GM23248 (cell line): ENCODE results near the gene TRRAP. TPM values are rescaled to one million over a fixed set of nuclear protein-coding genes. Genes with fewer than 3 reads are reported as not detected.
"Not testable (repeated sequence)": the region's sequence is repeated elsewhere in the genome, so short reads cannot be mapped to it uniquely, and the experiment has no call there.

Experiments used
- DNase-seq: peaks from one replicate; pipeline ENCODE4 v3.0.0-alpha.2; 2015
- H2AFZ ChIP-seq: fragments of 200-600 bp; sonication (generic); 2 replicates; pipeline ENCODE4 v1.6.1; 2016; ENCODE audit warnings: antibody characterized with exemption
- H3F3A ChIP-seq: fragments of 200-600 bp; sonication (generic); 2 replicates; pipeline ENCODE4 v1.6.1; 2016; ENCODE audit warnings: mild to moderate bottlenecking, antibody characterized with exemption, mixed run types; ENCODE audit not compliant: insufficient read depth
- H3K27ac ChIP-seq: fragments of 200-600 bp; sonication (generic); 2 replicates; pipeline ENCODE4 v1.5.1; 2016; ENCODE audit warnings: mild to moderate bottlenecking
- H3K27me3 ChIP-seq: fragments of 200-600 bp; sonication (generic); replicated peaks from 2 replicates; pipeline ENCODE4 v1.6.1; 2016; ENCODE audit warnings: mild to moderate bottlenecking; ENCODE audit not compliant: insufficient read depth
- H3K36me3 ChIP-seq: fragments of 200-600 bp; sonication (generic); 2 replicates; pipeline ENCODE4 v1.6.1; 2016; ENCODE audit warnings: low read depth, mild to moderate bottlenecking
- H3K4me1 ChIP-seq: fragments of 200-600 bp; sonication (generic); 2 replicates; pipeline ENCODE4 v1.6.1; 2016; ENCODE audit warnings: mild to moderate bottlenecking; ENCODE audit not compliant: insufficient read depth
- H3K4me2 ChIP-seq: fragments of 200-600 bp; sonication (generic); one replicate; pipeline ENCODE4 v1.6.1; 2016; ENCODE audit warnings: mild to moderate bottlenecking; ENCODE audit not compliant: unreplicated experiment
- H3K4me3 ChIP-seq: fragments of 200-600 bp; sonication (generic); 2 replicates; pipeline ENCODE4 v1.5.1; 2016; ENCODE audit warnings: mild to moderate bottlenecking
- H3K79me2 ChIP-seq: fragments of 200-600 bp; sonication (generic); 2 replicates; pipeline ENCODE4 v1.6.1; 2016; ENCODE audit warnings: mild to moderate bottlenecking; ENCODE audit not compliant: insufficient read depth
- H3K9ac ChIP-seq: fragments of 200-600 bp; sonication (generic); 2 replicates; pipeline ENCODE4 v1.6.1; 2016; ENCODE audit warnings: mild to moderate bottlenecking
- H3K9me2 ChIP-seq: fragments of 200-600 bp; sonication (generic); 2 replicates; pipeline ENCODE4 v1.6.1; 2016; ENCODE audit warnings: mixed run types, mild to moderate bottlenecking, moderate library complexity; ENCODE audit not compliant: insufficient read depth
- H3K9me3 ChIP-seq: fragments of 200-600 bp; sonication (generic); one replicate; pipeline ENCODE4 v1.6.1; 2017; ENCODE audit warnings: low read depth
- H4K20me1 ChIP-seq: fragments of 200-600 bp; sonication (generic); 2 replicates; pipeline ENCODE4 v1.6.0; 2016; ENCODE audit not compliant: insufficient read depth
- EZH2 ChIP-seq: fragments of 200-600 bp; sonication (generic); IDR thresholded peaks from 2 replicates; pipeline ENCODE4 v1.6.1; 2018; ENCODE audit warnings: antibody characterized with exemption, mild to moderate bottlenecking; ENCODE audit not compliant: insufficient read depth, poor library complexity, severe bottlenecking
- EZH2phosphoT487 ChIP-seq: fragments of 200-600 bp; sonication (generic); IDR thresholded peaks from 2 replicates; pipeline ENCODE4 v1.6.1; 2018; ENCODE audit warnings: antibody characterized with exemption, moderate library complexity, mild to moderate bottlenecking, low read depth; ENCODE audit not compliant: insufficient read depth
- WGBS, 2 experiments: methylation state at CpG; one replicate each; pipeline ENCODE4 v1.1.6; 2015 to 2017; ENCODE audit warnings: low lambda C conversion rate in 2 of 2, low coverage in 1 of 2; ENCODE audit errors: missing lambda C conversion rate in 2 of 2; 5-methylcytosine and 5-hydroxymethylcytosine counted together
- in situ Hi-C: fragments of 300-500 bp; cut with MboI; formaldehyde crosslinking; loops from 2 replicates; pipeline ENCODE4 v1.15.0; 2020
- polyA plus RNA-seq: library from polyadenylated mRNA; unstranded; fragments of >200 nt; fragmentation: Nextera tagmentation; extraction: Ambion mirVana; gene quantifications from 2 replicates; pipeline ENCODE4 v1.2.1, GENCODE V29; 2016
- total RNA-seq: library from RNA; depleted of rRNA; stranded (reverse); fragments of >200 nt; shearing (Covaris generic); gene quantifications from 2 replicates; pipeline ENCODE4 v1.2.3, GENCODE V29; 2014

The TRRAP gene
- total and polyA plus RNA-seq, 2 experiments from 2014 or later = 4.8 to 11.3 TPM

DNA sequence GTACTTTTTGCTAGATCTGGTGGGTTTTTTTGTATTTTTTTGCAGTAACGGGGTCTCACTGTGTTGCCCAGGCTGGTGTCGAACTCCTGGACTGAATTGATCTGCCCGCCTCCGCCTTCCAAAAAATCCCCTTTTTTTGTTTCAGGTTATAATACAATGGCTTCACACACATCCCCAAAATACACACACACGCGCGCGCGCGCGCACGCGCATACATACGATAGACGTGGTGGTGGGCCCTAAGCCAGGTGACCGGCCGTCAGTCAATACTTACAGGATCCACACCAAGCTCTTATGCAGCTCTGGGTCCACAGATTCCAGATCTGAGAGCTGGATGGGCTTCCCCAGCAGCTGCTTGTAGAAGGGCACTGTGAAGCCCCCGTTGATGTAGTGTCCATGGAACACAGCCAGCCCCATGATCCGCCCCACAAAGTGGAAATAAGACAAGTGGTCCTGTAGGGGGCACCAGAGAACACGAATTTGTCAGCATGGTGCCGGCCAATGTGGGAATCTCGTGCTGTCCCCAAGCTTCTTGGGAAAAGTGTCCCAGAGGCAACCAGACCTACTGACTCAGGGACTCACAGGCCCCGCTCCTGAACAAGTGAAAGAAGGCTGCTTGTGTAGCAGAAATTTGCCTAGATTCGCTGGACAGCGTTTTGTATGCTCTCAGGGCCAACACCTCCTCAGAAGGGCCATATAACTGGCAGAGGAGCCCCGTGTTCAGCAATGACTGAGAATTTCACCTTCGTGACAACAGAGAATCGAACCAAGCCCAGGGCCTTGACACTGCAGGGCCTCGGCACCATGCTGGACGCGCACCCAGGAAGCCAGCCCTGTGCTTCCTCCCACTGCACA, 162.0 kb downstream of the TRRAP start:
- H3K79me2 ChIP-seq = peaks cover 23% of the 10 kb centered on the region; the same call in 1 of the 2 replicates
- no peaks in the 10 kb centered on the region for H3K9me3 ChIP-seq
- 0 out of 2 replicates have a peak, but pooled peaks cover 3% of the 10 kb centered on the region for H3K4me1 ChIP-seq
- H2AFZ ChIP-seq = no peak overlapping the region
- H3K36me3 ChIP-seq = peaks cover 46% of the 10 kb centered on the region; the same call in 1 of the 2 replicates
- H3K27ac ChIP-seq = peak overlapping the region; percentile 21; the same call in 1 of the 2 replicates
- H3K9me2 ChIP-seq = no peaks in the 10 kb centered on the region
- 0 out of 2 replicates have a peak, but pooled peaks cover 4% of the 10 kb centered on the region for H4K20me1 ChIP-seq
- 64 to 65% methylated on average over 30 to 31 of the region's 31 CpGs for WGBS, 2 experiments
- in situ Hi-C loops = loop anchor here (5.0 kb wide), 1 partner anchor 272 kb away; no protein-coding TSS in a partner anchor
- TF ChIP-seq EZH2 = no peak
- TF ChIP-seq EZH2phosphoT487 = no peak
- peak; percentile 88 for DNase-seq
- no peaks in the 10 kb centered on the region for H3K27me3 ChIP-seq
- peak overlapping the region; percentile 20; the same call in 1 of the 2 replicates for H3K9ac ChIP-seq
- H3F3A ChIP-seq = peaks cover 45% of the 10 kb centered on the region
- no peak overlapping the region for H3K4me3 ChIP-seq
- no peak overlapping the region for H3K4me2 ChIP-seq

DNA sequence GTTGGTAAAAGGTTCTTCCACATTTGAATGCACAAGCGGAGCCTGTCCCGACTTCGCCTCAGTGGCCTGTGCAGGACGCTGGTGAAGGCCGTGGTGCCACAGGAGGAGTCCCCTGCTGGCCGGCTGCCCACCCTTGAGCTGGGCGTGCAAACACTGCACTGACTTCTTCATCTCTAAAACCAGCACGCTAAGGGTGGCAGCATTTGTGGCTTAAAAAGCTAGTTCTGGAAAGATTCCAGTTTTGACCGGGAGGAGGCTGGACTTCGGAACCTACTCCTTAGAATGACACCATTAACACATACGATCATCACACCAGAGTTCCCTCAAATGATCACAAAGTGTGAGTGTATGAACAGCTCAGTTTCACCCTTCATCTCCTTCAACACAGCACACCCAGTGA, 163.2 kb downstream of the TRRAP start:
- Histone ChIP-seq H3K27me3 (no peaks in the 10 kb centered on the region), H3K9me2 (no peaks in the 10 kb centered on the region), H4K20me1 (no peaks in the 10 kb centered on the region), H3F3A (peaks cover 36% of the 10 kb centered on the region), H3K9ac (no peak overlapping the region), H3K27ac (no peak overlapping the region), H3K9me3 (no peaks in the 10 kb centered on the region), H3K36me3 (peaks cover 56% of the 10 kb centered on the region; the same call in 1 of the 2 replicates), H3K4me3 (no peak overlapping the region), H2AFZ (no peak overlapping the region), H3K4me1 (0 out of 2 replicates have a peak, but pooled peaks cover 3% of the 10 kb centered on the region), H3K4me2 (no peak overlapping the region), H3K79me2 (peaks cover 30% of the 10 kb centered on the region)
- 85 to 88% methylated on average over 11 of the region's 11 CpGs for WGBS, 2 experiments
- TF ChIP-seq EZH2phosphoT487 (no peak), EZH2 (no peak)
- no peak for DNase-seq
- in situ Hi-C loops = loop anchor here (5.0 kb wide), 1 partner anchor 271 kb away; no protein-coding TSS in a partner anchor

DNA sequence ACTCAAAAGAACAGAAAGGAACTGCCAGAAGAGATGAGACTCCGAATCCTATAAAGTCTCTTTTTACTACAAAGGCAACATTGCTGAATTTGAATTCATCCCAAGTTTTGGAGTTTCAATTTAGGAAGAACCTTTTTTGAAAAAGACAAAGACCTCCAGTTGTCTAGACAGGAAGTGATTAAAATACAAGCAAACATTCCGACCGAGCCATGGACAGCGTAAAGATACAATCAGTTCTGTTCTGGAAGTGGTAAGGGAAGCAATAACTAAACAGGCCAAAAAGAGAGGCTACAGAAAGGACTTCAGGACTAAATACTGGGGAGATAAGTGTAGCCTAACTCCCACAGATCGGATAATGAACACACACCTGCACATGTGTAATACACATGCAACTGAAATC, 164.6 kb downstream of the TRRAP start:
- no peak overlapping the region for H3K27ac ChIP-seq
- H4K20me1 ChIP-seq = no peaks in the 10 kb centered on the region
- no peak overlapping the region for H3K9ac ChIP-seq
- in situ Hi-C loops = loop anchor here (5.0 kb wide), 1 partner anchor 269 kb away; no protein-coding TSS in a partner anchor
- H3K4me2 ChIP-seq = no peak overlapping the region
- H3K9me2 ChIP-seq = no peaks in the 10 kb centered on the region
- H2AFZ ChIP-seq = no peak overlapping the region
- 88 to 93% methylated on average over 5 of the region's 5 CpGs for WGBS, 2 experiments
- H3K27me3 ChIP-seq = no peaks in the 10 kb centered on the region
- TF ChIP-seq EZH2phosphoT487 = no peak
- no peak for TF ChIP-seq EZH2
- H3K36me3 ChIP-seq = peaks cover 56% of the 10 kb centered on the region; the same call in 1 of the 2 replicates
- H3K79me2 ChIP-seq = peaks cover 30% of the 10 kb centered on the region
- no peak overlapping the region for H3K4me3 ChIP-seq
- no peak for DNase-seq
- peaks cover 21% of the 10 kb centered on the region for H3F3A ChIP-seq
- no peaks in the 10 kb centered on the region for H3K9me3 ChIP-seq
- 0 out of 2 replicates have a peak, but pooled peaks cover 3% of the 10 kb centered on the region for H3K4me1 ChIP-seq

DNA sequence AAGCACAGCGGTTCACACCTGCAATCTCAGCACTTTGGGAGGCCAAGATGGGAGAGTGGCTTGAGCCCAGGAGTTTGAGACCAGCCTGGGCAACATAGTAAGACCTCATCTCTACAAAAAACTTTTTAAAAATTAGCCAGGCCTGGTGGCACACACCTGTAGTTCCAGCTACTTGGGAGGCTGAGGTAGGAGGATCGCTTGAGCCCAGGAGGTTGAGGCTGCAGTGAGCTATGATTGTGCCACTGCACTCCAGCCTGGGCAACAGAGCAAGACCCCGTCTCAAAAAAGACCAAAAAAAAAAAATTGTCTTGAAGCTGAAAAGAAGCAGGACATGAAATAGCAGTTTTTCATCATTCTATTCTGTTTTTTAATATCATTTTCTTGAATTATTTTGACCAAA, 166.5 kb downstream of the TRRAP start:
- not testable (repeated sequence) for H3K9ac ChIP-seq, H3K9me2 ChIP-seq, H4K20me1 ChIP-seq, H3K4me1 ChIP-seq, H3K9me3 ChIP-seq, H3K27ac ChIP-seq, H3K4me2 ChIP-seq, H3K27me3 ChIP-seq, DNase-seq, H2AFZ ChIP-seq, H3K4me3 ChIP-seq
- H3K79me2 ChIP-seq = peaks cover 23% of the 10 kb centered on the region
- in situ Hi-C loops = loop anchor here (5.0 kb wide), 1 partner anchor 267 kb away; no protein-coding TSS in a partner anchor
- H3K36me3 ChIP-seq = peaks cover 67% of the 10 kb centered on the region; the same call in 1 of the 2 replicates
- WGBS, 2 experiments = 84 to 89% methylated on average over 3 of the region's 3 CpGs
- peaks cover 20% of the 10 kb centered on the region for H3F3A ChIP-seq

DNA sequence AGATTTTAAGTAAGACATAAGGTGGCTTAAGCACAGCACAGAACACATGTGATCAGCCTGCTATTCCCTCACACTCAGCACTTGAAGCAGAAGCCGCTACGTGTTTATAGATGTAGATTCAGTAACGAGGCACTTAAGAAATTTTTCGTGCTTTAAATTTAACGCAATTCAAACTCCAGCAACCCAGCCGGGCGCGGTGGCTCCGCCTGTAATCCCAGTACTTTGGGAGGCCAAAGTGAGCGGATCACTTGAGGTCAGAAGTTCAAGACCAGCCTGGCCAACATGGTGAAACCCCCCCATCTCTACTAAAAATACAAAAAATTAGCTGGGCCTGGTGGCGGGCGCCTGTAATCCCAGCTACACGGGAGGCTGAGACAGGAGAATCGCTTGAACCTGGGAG, 167.9 kb downstream of the TRRAP start:
- H3K9me3 ChIP-seq, H3K4me1 ChIP-seq, H3K9me2 ChIP-seq, in situ Hi-C loops, H3K9ac ChIP-seq, H3K27me3 ChIP-seq, H4K20me1 ChIP-seq, DNase-seq, H3K4me2 ChIP-seq, H3K27ac ChIP-seq, H3K4me3 ChIP-seq, H2AFZ ChIP-seq: not testable (repeated sequence)
- 90% methylated on average over 14 of the region's 14 CpGs for WGBS, 2 experiments
- peaks cover 71% of the 10 kb centered on the region; the same call in 1 of the 2 replicates for H3K36me3 ChIP-seq
- peaks cover 29% of the 10 kb centered on the region for H3F3A ChIP-seq
- H3K79me2 ChIP-seq = peaks cover 21% of the 10 kb centered on the region
